Kidney epithelial cell (primary cell): ENCODE data around the gene NEURL4. TPM values are rescaled to one million over a fixed set of nuclear protein-coding genes. Genes with fewer than 3 reads are reported as not detected.

Experiments used
- DNase-seq: peaks from one replicate; pipeline ENCODE4 v3.0.0-alpha.2; 2010; ENCODE audit warnings: low read depth
- H3K27me3 ChIP-seq: 2 replicates; pipeline ENCODE4 v1.6.0; 2011; ENCODE audit warnings: low read length; ENCODE audit not compliant: control insufficient read depth, insufficient read depth
- H3K36me3 ChIP-seq: 2 replicates; pipeline ENCODE4 v1.5.1; 2011; ENCODE audit warnings: low read length; ENCODE audit not compliant: control insufficient read depth, insufficient read depth
- H3K4me3 ChIP-seq: 2 replicates; pipeline ENCODE4 v1.5.1; 2011; ENCODE audit warnings: low read depth, mild to moderate bottlenecking, control low read depth, low read length
- CTCF ChIP-seq: IDR thresholded peaks from 2 replicates; pipeline ENCODE4 v1.5.1; 2011; ENCODE audit warnings: mild to moderate bottlenecking, moderate library complexity, low read length, control low read depth, inconsistent platforms; ENCODE audit not compliant: insufficient read depth, poor library complexity, severe bottlenecking
- total RNA-seq: library from RNA; depleted of rRNA; stranded (reverse); fragments of >200 nt; gene quantifications from 2 replicates; pipeline ENCODE4 v1.2.3, GENCODE V29; 2015

NEURL4 gene
- total RNA-seq, 1 donor from 2014 or later: 16.3 TPM

GRCh38 chr17:7328009-7328408, 1.1 kb downstream of the NEURL4 start:
- no peaks in the 10 kb centered on the region for H3K27me3 ChIP-seq
- H3K36me3 ChIP-seq: peaks cover 4% of the 10 kb centered on the region
- TF ChIP-seq CTCF: no peak
- no peak for DNase-seq
- no peak overlapping the region for H3K4me3 ChIP-seq

DNA sequence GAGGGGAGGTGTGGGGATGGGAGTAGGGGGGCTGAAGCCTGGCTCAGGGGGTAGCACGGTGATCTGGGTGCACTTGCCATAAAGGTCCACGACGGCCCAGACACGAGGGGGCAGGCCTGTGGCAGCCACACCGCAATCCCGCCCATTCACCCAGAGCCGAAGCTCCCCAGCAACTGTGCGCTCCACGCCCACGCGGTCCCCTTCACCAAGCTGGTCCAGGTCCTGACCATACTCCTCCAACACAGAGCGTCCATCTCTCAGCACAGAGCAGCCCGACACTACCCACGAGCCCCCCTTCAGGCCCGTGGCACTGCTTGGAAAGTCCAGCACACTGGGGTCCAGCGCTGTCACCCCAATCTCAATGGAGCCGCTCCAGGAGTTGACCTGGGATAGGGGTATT, 1.6 kb downstream of the NEURL4 start:
- peaks cover 4% of the 10 kb centered on the region for H3K36me3 ChIP-seq
- H3K4me3 ChIP-seq: no peak overlapping the region
- no peak for TF ChIP-seq CTCF
- DNase-seq: no peak
- H3K27me3 ChIP-seq: no peaks in the 10 kb centered on the region

DNA sequence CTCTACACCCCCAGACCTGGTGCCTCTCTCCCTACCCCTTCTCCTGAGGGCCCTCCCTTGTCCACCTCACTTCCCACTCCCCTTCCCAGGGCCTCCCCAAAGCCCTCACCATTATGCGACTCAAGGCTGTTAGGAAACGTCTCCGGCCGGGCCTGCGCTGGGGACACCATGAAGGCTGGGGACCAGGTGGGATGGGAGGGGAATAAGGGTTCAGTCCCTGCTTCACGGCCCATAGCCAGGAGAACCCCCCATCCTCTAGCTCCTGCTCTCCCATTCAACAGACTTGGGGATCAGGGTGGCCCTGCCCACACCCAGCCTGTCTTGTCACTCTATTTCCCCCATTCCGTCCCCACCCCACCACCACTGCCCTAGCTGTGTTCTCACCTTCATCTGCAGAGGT, 2.1 kb downstream of the NEURL4 start:
- H3K27me3 ChIP-seq: no peaks in the 10 kb centered on the region
- H3K4me3 ChIP-seq: no peak overlapping the region
- no peak for TF ChIP-seq CTCF
- H3K36me3 ChIP-seq: peaks cover 4% of the 10 kb centered on the region
- no peak for DNase-seq

GRCh38 chr17:7326186-7326585, 2.9 kb downstream of the NEURL4 start:
- no peak for TF ChIP-seq CTCF
- Histone ChIP-seq H3K27me3 (no peaks in the 10 kb centered on the region), H3K4me3 (no peak overlapping the region), H3K36me3 (peaks cover 4% of the 10 kb centered on the region)
- no peak for DNase-seq

GRCh38 chr17:7325031-7325528, 4.1 kb downstream of the NEURL4 start:
- no peak for TF ChIP-seq CTCF
- H3K36me3 ChIP-seq: peaks cover 5% of the 10 kb centered on the region
- no peaks in the 10 kb centered on the region for H3K27me3 ChIP-seq
- H3K4me3 ChIP-seq: no peak overlapping the region
- no peak for DNase-seq

GRCh38 chr17:7324438-7324779, 4.7 kb downstream of the NEURL4 start:
- no peak for DNase-seq
- no peak overlapping the region for H3K4me3 ChIP-seq
- no peak for TF ChIP-seq CTCF
- peaks cover 5% of the 10 kb centered on the region for H3K36me3 ChIP-seq
- no peaks in the 10 kb centered on the region for H3K27me3 ChIP-seq
